ELR (cell line): Measurements from ENCODE around the gene GRK4.

Experiments
- DNase-seq: peaks from one replicate; pipeline ENCODE4 v3.0.0-alpha.2; 2015; ENCODE audit warnings: low read depth

The GRK4 gene

GRCh38 chr4:3013839-3014350 lies 50.5 kb downstream of the GRK4 start:
- DNase-seq, result no peak

GRCh38 chr4:3016961-3017360 lies 53.6 kb downstream of the GRK4 start:
- no peak for DNase-seq

- no peak for DNase-seq
Observed at GRCh38 chr4:3017504-3017903, 54.1 kb downstream of the GRK4 start.

- DNase-seq, result no peak
Observed at GRCh38 chr4:3019145-3019846, 55.9 kb downstream of the GRK4 start.

GRCh38 chr4:3021127-3021526 lies 57.8 kb downstream of the GRK4 start:
- no peak for DNase-seq

- no peak for DNase-seq
Observed at GRCh38 chr4:3021627-3022026, 58.3 kb downstream of the GRK4 start.

GRCh38 chr4:3022112-3022511 lies 58.7 kb downstream of the GRK4 start:
- DNase-seq, result no peak

GRCh38 chr4:3022651-3023050 lies 59.3 kb downstream of the GRK4 start:
- no peak for DNase-seq

- DNase-seq, result no peak
Observed at GRCh38 chr4:3025881-3026280, 62.5 kb downstream of the GRK4 start.

GRCh38 chr4:3026540-3026939 lies 63.2 kb downstream of the GRK4 start:
- DNase-seq, result no peak

GRCh38 chr4:3029464-3029863 lies 66.1 kb downstream of the GRK4 start:
- no peak for DNase-seq

- DNase-seq, result no peak
Observed at GRCh38 chr4:3030566-3031356, 67.4 kb downstream of the GRK4 start.

GRCh38 chr4:3031357-3032082 lies 68.1 kb downstream of the GRK4 start:
- no peak for DNase-seq

GRCh38 chr4:3034231-3034630 lies 70.9 kb downstream of the GRK4 start:
- no peak for DNase-seq

- no peak for DNase-seq
Observed at GRCh38 chr4:3035249-3035648, 71.9 kb downstream of the GRK4 start.

GRCh38 chr4:3035674-3036073 lies 72.3 kb downstream of the GRK4 start:
- no peak for DNase-seq

GRCh38 chr4:3036131-3036952 lies 73.0 kb downstream of the GRK4 start:
- DNase-seq, result no peak

GRCh38 chr4:3037957-3038461 lies 74.6 kb downstream of the GRK4 start:
- DNase-seq, result no peak

- DNase-seq, result no peak
Observed at GRCh38 chr4:3039706-3040366, 76.5 kb downstream of the GRK4 start.

- DNase-seq, result no peak
Observed at GRCh38 chr4:3040452-3041191, 77.3 kb downstream of the GRK4 start.
